ENCODE results near the gene ATF4.

ATF4 gene

DNA sequence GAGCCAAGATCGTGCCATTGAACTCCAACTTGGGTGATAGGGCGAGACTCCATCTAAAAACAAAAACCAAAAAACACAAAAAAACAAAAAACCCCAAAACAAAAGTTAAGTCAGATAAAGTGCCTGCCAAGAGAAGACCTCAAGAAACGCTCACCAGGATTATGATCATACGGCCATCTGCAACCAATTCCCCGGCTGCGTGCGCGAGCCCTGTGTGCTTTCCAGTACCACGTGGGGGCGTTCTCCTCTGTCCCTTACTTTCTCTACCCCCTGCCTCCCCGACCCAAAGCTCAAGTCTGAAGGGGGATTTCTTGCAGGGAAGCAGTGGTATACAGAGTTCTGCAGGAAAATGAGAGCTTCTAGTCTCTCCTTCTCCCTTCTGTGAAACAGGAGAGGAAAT is 22.7 kb downstream of the ATF4 start:
- TF ChIP-seq ZBTB48 (tag by site-specific recombination; IDR thresholded peaks at IDR 0.05) (peak; percentile 65; the same call in 1 of the 2 replicates), GLIS1 (tag by site-specific recombination; IDR thresholded peaks at IDR 0.05) (0 out of 2 replicates have a peak, but pooled peaks have one; percentile 22), ZNF654 (tag by site-specific recombination; IDR thresholded peaks at IDR 0.05; ENCODE audit: low read depth) (peak; percentile 59), SP7 (tag by site-specific recombination; IDR thresholded peaks at IDR 0.05) (no peak), IKZF3 (tag by site-specific recombination; IDR thresholded peaks at IDR 0.05) (0 out of 2 replicates have a peak, but pooled peaks have one; percentile 35), ZNF585B (tag by site-specific recombination; IDR thresholded peaks at IDR 0.05) (no peak), CTCF (tag by site-specific recombination; IDR thresholded peaks at IDR 0.05) (0 out of 2 replicates have a peak, but pooled peaks have one; percentile 13)
- TF ChIP-seq, protein P1, sequence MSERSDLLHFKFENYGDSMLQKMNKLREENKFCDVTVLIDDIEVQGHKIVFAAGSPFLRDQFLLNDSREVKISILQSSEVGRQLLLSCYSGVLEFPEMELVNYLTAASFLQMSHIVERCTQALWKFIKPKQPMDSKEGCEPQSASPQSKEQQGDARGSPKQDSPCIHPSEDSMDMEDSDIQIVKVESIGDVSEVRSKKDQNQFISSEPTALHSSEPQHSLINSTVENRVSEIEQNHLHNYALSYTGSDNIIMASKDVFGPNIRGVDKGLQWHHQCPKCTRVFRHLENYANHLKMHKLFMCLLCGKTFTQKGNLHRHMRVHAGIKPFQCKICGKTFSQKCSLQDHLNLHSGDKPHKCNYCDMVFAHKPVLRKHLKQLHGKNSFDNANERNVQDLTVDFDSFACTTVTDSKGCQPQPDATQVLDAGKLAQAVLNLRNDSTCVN (tag by site-specific recombination; optimal IDR thresholded peaks at IDR 0.05): peak; percentile 16
- TF ChIP-seq, protein P2, sequence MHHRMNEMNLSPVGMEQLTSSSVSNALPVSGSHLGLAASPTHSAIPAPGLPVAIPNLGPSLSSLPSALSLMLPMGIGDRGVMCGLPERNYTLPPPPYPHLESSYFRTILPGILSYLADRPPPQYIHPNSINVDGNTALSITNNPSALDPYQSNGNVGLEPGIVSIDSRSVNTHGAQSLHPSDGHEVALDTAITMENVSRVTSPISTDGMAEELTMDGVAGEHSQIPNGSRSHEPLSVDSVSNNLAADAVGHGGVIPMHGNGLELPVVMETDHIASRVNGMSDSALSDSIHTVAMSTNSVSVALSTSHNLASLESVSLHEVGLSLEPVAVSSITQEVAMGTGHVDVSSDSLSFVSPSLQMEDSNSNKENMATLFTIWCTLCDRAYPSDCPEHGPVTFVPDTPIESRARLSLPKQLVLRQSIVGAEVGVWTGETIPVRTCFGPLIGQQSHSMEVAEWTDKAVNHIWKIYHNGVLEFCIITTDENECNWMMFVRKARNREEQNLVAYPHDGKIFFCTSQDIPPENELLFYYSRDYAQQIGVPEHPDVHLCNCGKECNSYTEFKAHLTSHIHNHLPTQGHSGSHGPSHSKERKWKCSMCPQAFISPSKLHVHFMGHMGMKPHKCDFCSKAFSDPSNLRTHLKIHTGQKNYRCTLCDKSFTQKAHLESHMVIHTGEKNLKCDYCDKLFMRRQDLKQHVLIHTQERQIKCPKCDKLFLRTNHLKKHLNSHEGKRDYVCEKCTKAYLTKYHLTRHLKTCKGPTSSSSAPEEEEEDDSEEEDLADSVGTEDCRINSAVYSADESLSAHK (tag by site-specific recombination; IDR thresholded peaks at IDR 0.05): peak; percentile 70
- ChIA-PET POLR2A (interaction anchor here (0.5 to 1.0 kb wide), 2 partner anchors 501 to 1898 kb away, joined by 3 read pairs; no protein-coding TSS in a partner anchor), CTCF (interaction anchor here (0.5 to 5.2 kb wide), 16 partner anchors 9 to 497 kb away, joined by 3 to 29 read pairs (median 4); no protein-coding TSS in a partner anchor)
- Histone ChIP-seq H3K9me3 (ENCODE audit: control insufficient read depth, insufficient read depth, low read depth, low read length) (no peaks in the 10 kb centered on the region), H3K27ac (ENCODE audit: extremely low read depth, low read depth, low read length) (no peak overlapping the region), H3K4me3 (ENCODE audit: low read depth, low read length) (no peak overlapping the region), H3K4me1 (ENCODE audit: control insufficient read depth, insufficient read depth, low read length) (no peaks in the 10 kb centered on the region), H3K36me3 (ENCODE audit: control insufficient read depth in 2 of 2, insufficient read depth in 1 of 2, low read length in 2 of 2) (no peaks in the 10 kb centered on the region)

- Histone ChIP-seq H3K36me3 (ENCODE audit: control insufficient read depth in 2 of 2, insufficient read depth in 1 of 2, low read length in 2 of 2) (no peaks in the 10 kb centered on the region), H3K4me1 (ENCODE audit: control insufficient read depth, insufficient read depth, low read length) (no peaks in the 10 kb centered on the region), H3K9me3 (ENCODE audit: control insufficient read depth, insufficient read depth, low read depth, low read length) (no peaks in the 10 kb centered on the region), H3K4me3 (ENCODE audit: low read depth, low read length) (no peak overlapping the region), H3K27ac (ENCODE audit: extremely low read depth, low read depth, low read length) (no peak overlapping the region)
- CTCF ChIA-PET: interaction anchor here (0.7 to 5.2 kb wide), 4 partner anchors 11 to 489 kb away, joined by 3 to 29 read pairs (median 4); no protein-coding TSS in a partner anchor
- POLR2A ChIA-PET: no interaction called here
- TF ChIP-seq, protein P3, sequence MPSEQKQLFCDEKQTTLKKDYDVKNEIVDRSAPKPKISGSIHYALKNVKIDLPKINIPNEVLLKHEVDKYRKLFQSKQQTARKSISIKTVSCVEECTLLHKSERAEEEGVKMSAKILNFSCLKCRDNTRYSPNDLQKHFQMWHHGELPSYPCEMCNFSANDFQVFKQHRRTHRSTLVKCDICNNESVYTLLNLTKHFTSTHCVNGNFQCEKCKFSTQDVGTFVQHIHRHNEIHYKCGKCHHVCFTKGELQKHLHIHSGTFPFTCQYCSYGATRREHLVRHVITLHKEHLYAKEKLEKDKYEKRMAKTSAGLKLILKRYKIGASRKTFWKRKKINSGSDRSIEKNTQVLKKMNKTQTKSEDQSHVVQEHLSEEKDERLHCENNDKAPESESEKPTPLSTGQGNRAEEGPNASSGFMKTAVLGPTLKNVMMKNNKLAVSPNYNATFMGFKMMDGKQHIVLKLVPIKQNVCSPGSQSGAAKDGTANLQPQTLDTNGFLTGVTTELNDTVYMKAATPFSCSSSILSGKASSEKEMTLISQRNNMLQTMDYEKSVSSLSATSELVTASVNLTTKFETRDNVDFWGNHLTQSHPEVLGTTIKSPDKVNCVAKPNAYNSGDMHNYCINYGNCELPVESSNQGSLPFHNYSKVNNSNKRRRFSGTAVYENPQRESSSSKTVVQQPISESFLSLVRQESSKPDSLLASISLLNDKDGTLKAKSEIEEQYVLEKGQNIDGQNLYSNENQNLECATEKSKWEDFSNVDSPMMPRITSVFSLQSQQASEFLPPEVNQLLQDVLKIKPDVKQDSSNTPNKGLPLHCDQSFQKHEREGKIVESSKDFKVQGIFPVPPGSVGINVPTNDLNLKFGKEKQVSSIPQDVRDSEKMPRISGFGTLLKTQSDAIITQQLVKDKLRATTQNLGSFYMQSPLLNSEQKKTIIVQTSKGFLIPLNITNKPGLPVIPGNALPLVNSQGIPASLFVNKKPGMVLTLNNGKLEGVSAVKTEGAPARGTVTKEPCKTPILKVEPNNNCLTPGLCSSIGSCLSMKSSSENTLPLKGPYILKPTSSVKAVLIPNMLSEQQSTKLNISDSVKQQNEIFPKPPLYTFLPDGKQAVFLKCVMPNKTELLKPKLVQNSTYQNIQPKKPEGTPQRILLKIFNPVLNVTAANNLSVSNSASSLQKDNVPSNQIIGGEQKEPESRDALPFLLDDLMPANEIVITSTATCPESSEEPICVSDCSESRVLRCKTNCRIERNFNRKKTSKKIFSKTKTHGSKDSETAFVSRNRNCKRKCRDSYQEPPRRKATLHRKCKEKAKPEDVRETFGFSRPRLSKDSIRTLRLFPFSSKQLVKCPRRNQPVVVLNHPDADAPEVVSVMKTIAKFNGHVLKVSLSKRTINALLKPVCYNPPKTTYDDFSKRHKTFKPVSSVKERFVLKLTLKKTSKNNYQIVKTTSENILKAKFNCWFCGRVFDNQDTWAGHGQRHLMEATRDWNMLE (tag by site-specific recombination; conservative IDR thresholded peaks at IDR 0.05; ENCODE audit: low read depth): no peak
- no peak for TF ChIP-seq ZNF280C (tag by site-specific recombination; IDR thresholded peaks at IDR 0.05)
- no peak for TF ChIP-seq ZNF624 (tag by site-specific recombination; IDR thresholded peaks at IDR 0.05)
- TF ChIP-seq ZSCAN5A (tag by site-specific recombination; IDR thresholded peaks at IDR 0.05): no peak
- no peak for TF ChIP-seq ZNF202 (tag by site-specific recombination; IDR thresholded peaks at IDR 0.05; ENCODE audit: borderline replicate concordance)
- no peak for TF ChIP-seq ZNF654 (tag by site-specific recombination; IDR thresholded peaks at IDR 0.05; ENCODE audit: low read depth)
- TF ChIP-seq SP7 (tag by site-specific recombination; IDR thresholded peaks at IDR 0.05): 0 out of 2 replicates have a peak, but pooled peaks have one; percentile 24
- no peak for TF ChIP-seq ZNF248 (tag by site-specific recombination; IDR thresholded peaks at IDR 0.05)
- TF ChIP-seq ZNF341 (tag by site-specific recombination; IDR thresholded peaks at IDR 0.05; ENCODE audit: low read depth): no peak
These were observed 25.3 kb downstream of the ATF4 start for GRCh38 chr22:39545386-39546365.
